Fibroblast of villous mesenchyme (primary cell): ENCODE results near the gene RNF227. TPM values are rescaled to one million over a fixed set of nuclear protein-coding genes. Genes with fewer than 3 reads are reported as not detected.

Experiments used
- DNase-seq: peaks from one replicate; pipeline ENCODE4 v3.0.0-alpha.2; 2010; ENCODE audit warnings: low read depth
- H3K4me3 ChIP-seq: 2 replicates; pipeline ENCODE4 v1.5.1; 2011; ENCODE audit warnings: low read depth, mild to moderate bottlenecking, low read length
- CTCF ChIP-seq: IDR thresholded peaks from 2 replicates; pipeline ENCODE4 v1.5.1; 2012; ENCODE audit warnings: low read depth, mild to moderate bottlenecking, low read length; ENCODE audit not compliant: insufficient read depth
- total RNA-seq: library from RNA; depleted of rRNA; stranded (reverse); fragments of >200 nt; gene quantifications from 2 replicates; pipeline ENCODE4 v1.2.3, GENCODE V29; 2012

RNF227 gene
- total RNA-seq, 1 donor: 2.2 TPM

- TF ChIP-seq CTCF: peak; percentile 54
- peak; percentile 96 for DNase-seq
- peak overlapping the region; percentile 22 for H3K4me3 ChIP-seq
Observed at GRCh38 chr17:7889166-7889955, 26.7 kb downstream of the RNF227 start.

- no peak for TF ChIP-seq CTCF
- peak; percentile 47 for DNase-seq
Observed at GRCh38 chr17:7888184-7888920, 27.7 kb downstream of the RNF227 start, which contains the start of gene CHD3. TSS of gene CHD3 (plus strand) at chr17:7888789. CDS start at chr17:7889001, 212 bp downstream.

GRCh38 chr17:7887482-7888183, 28.5 kb downstream of the RNF227 start:
- peak overlapping the region; percentile 86 for H3K4me3 ChIP-seq
- peak; percentile 98 for DNase-seq
- no peak for TF ChIP-seq CTCF

More at GRCh38 chr17:7888184-7888920, 27.7 kb downstream of the RNF227 start, which contains the start of gene CHD3:
- H3K4me3 ChIP-seq: peak within 1 kb of the TSS; percentile 60

GRCh38 chr17:7887038-7887481, 29.0 kb downstream of the RNF227 start:
- no peak for DNase-seq
- H3K4me3 ChIP-seq: peak overlapping the region; percentile 86
- TF ChIP-seq CTCF: no peak

GRCh38 chr17:7886227-7887037, 29.7 kb downstream of the RNF227 start:
- H3K4me3 ChIP-seq: peak overlapping the region; percentile 86
- peak; percentile 10 for TF ChIP-seq CTCF
- DNase-seq: peak; percentile 33
